HEK293 (cell line): ENCODE measurements around the gene CEP72.

Source experiments
- CTCF ChIA-PET: fragments of 350-600 bp; formaldehyde crosslinking; extraction: SDS; loops from one replicate; lab custom pipeline; 2021; ENCODE audit warnings: antibody characterized with exemption; lab: Yijun Ruan, JAX
- POLR2A ChIA-PET: fragments of 300-600 bp; formaldehyde crosslinking; extraction: SDS; loops from one replicate; lab custom pipeline; 2020; ENCODE audit warnings: antibody characterized with exemption, inconsistent platforms; lab: Yijun Ruan, JAX
- H3K27ac ChIP-seq: fragments of 200-500 bp; sonication (Bioruptor generic); 2 replicates; pipeline ENCODE4 v1.5.1; 2014; ENCODE audit warnings: low read depth, low read length, control low read depth, inconsistent platforms; ENCODE audit errors: extremely low read depth
- H3K36me3 ChIP-seq, 2 experiments: fragments of 200-500 bp in 1 of 2; sonication (Bioruptor generic) in 1 of 2; 1 replicate in 1 of 2; 2 replicates in 1 of 2; pipeline ENCODE4 v1.5.1; 2014 to 2017; ENCODE audit warnings: inconsistent platforms in 2 of 2, low read length in 2 of 2; ENCODE audit not compliant: control insufficient read depth in 2 of 2, insufficient read depth in 1 of 2
- H3K4me1 ChIP-seq: fragments of 200-500 bp; sonication (Bioruptor generic); 2 replicates; pipeline ENCODE4 v1.5.1; 2014; ENCODE audit warnings: mild to moderate bottlenecking, low read length, inconsistent platforms; ENCODE audit not compliant: control insufficient read depth, insufficient read depth
- H3K4me3 ChIP-seq: 2 replicates; pipeline ENCODE4 v1.5.1; 2011; ENCODE audit warnings: low read depth, mild to moderate bottlenecking, control low read depth, low read length, moderate library complexity
- H3K9me3 ChIP-seq: fragments of 200-500 bp; sonication (Bioruptor generic); 2 replicates; pipeline ENCODE4 v1.5.1; 2014; ENCODE audit warnings: low read depth, low read length, inconsistent platforms; ENCODE audit not compliant: control insufficient read depth, insufficient read depth
- BCL11B ChIP-seq: fragments of 450-650 bp; formaldehyde crosslinking; IDR thresholded peaks from 2 replicates; pipeline ENCODE4 v1.5.1; 2016; ENCODE audit warnings: low read depth, missing biosample characterization, missing genetic modification characterization
- PRDM4 ChIP-seq: fragments of 450-650 bp; formaldehyde crosslinking; IDR thresholded peaks from 2 replicates; pipeline ENCODE4 v1.5.1; 2017; ENCODE audit warnings: missing biosample characterization, missing genetic modification characterization
- REPIN1 ChIP-seq: fragments of 450-650 bp; formaldehyde crosslinking; IDR thresholded peaks from 2 replicates; pipeline ENCODE4 v1.5.1; 2017; ENCODE audit warnings: missing biosample characterization, missing genetic modification characterization, low read depth
- SCRT2 ChIP-seq: fragments of 450-650 bp; formaldehyde crosslinking; IDR thresholded peaks from 2 replicates; pipeline ENCODE4 v1.5.1; 2016; ENCODE audit warnings: missing biosample characterization, missing genetic modification characterization
- WT1 ChIP-seq: fragments of 450-650 bp; formaldehyde crosslinking; IDR thresholded peaks from 2 replicates; pipeline ENCODE4 v1.5.1; 2016; ENCODE audit warnings: missing biosample characterization, missing genetic modification characterization
- ZBTB49 ChIP-seq: fragments of 450-650 bp; formaldehyde crosslinking; IDR thresholded peaks from 2 replicates; pipeline ENCODE4 v1.5.1; 2016; ENCODE audit warnings: missing biosample characterization, missing genetic modification characterization, low read depth
- ZBTB6 ChIP-seq: fragments of 450-650 bp; formaldehyde crosslinking; IDR thresholded peaks from 2 replicates; pipeline ENCODE4 v1.5.1; 2017; ENCODE audit warnings: missing biosample characterization, missing genetic modification characterization
- ZNF138 ChIP-seq: fragments of 450-650 bp; formaldehyde crosslinking; IDR thresholded peaks from 2 replicates; pipeline ENCODE4 v1.5.1; 2016; ENCODE audit warnings: missing biosample characterization, missing genetic modification characterization, borderline replicate concordance
- ZNF202 ChIP-seq: fragments of 450-650 bp; formaldehyde crosslinking; IDR thresholded peaks from 2 replicates; pipeline ENCODE4 v1.5.1; 2016; ENCODE audit warnings: missing biosample characterization, missing genetic modification characterization, borderline replicate concordance
- ZNF239 ChIP-seq: fragments of 450-650 bp; formaldehyde crosslinking; IDR thresholded peaks from 2 replicates; pipeline ENCODE4 v1.5.1; 2016; ENCODE audit warnings: missing biosample characterization, missing genetic modification characterization
- ZNF26 ChIP-seq: fragments of 450-650 bp; formaldehyde crosslinking; IDR thresholded peaks from 2 replicates; pipeline ENCODE4 v1.5.1; 2016; ENCODE audit warnings: missing biosample characterization, missing genetic modification characterization
- ZNF274 ChIP-seq, 2 experiments: fragments of 200-500 bp in 1 of 2; fragments of 450-650 bp in 1 of 2; sonication (Bioruptor generic) in 1 of 2; formaldehyde crosslinking in 1 of 2; IDR thresholded peaks; 2 replicates each; pipeline versions ENCODE4 v1.5.1 to v1.6.1; 2014 to 2016; ENCODE audit warnings: borderline replicate concordance in 1 of 2, inconsistent platforms in 1 of 2, low read length in 1 of 2, missing biosample characterization in 1 of 2, missing genetic modification characterization in 1 of 2
- ZNF416 ChIP-seq: fragments of 450-650 bp; formaldehyde crosslinking; IDR thresholded peaks from 2 replicates; pipeline ENCODE4 v1.5.1; 2016; ENCODE audit warnings: missing biosample characterization, missing genetic modification characterization
- ZNF571 ChIP-seq: fragments of 450-650 bp; formaldehyde crosslinking; IDR thresholded peaks from 2 replicates; pipeline ENCODE4 v1.5.0; 2017; ENCODE audit warnings: missing biosample characterization, missing genetic modification characterization
- ZNF596 ChIP-seq: fragments of 450-650 bp; IDR thresholded peaks from 2 replicates; pipeline ENCODE4 v1.5.0; 2018; ENCODE audit warnings: missing biosample characterization, mild to moderate bottlenecking, missing genetic modification characterization, moderate library complexity
- ZNF704 ChIP-seq: fragments of 450-650 bp; formaldehyde crosslinking; IDR thresholded peaks from 2 replicates; pipeline ENCODE4 v1.5.1; 2016; ENCODE audit warnings: missing biosample characterization, missing genetic modification characterization
- ZSCAN4 ChIP-seq: fragments of 450-650 bp; formaldehyde crosslinking; IDR thresholded peaks from 2 replicates; pipeline ENCODE4 v1.5.1; 2017; ENCODE audit warnings: missing biosample characterization, missing genetic modification characterization
- TF ChIP-seq, protein P1 (sequence below): fragments of 450-650 bp; formaldehyde crosslinking; IDR thresholded peaks from 2 replicates; pipeline ENCODE4 v1.5.1; 2016; ENCODE audit warnings: missing biosample characterization, missing genetic modification characterization, low read depth

CEP72 gene

DNA sequence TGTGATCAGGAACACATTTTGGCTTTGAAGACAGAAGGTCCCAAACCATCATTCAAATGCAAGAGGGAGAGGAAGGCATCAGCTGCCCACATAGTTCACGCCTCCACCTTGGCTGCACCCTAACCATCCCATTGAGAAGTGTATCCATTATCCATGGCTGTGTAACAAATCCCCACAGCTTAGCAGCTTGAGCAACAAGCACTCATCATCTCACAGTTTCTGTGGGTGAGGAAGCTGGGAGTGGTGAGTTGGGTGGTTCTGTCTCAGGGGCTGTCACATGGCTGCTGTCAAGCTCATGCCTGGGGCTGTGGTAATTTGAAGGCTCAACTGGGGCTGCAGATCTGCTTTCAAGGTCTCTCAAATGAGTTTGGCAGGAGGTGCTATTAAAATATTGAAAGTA, 23.0 kb upstream of the CEP72 start:
- Histone ChIP-seq H3K4me1 (no peaks in the 10 kb centered on the region), H3K27ac (no peak overlapping the region), H3K4me3 (no peak overlapping the region), H3K36me3 (no peaks in the 10 kb centered on the region), H3K9me3 (no peaks in the 10 kb centered on the region; the same call in 1 of the 2 replicates)
- ChIA-PET POLR2A (no interaction called here), CTCF (interaction anchor here (0.7 kb wide), 1 partner anchor 113 kb away, joined by 3 read pairs; no protein-coding TSS in a partner anchor)
- TF ChIP-seq ZNF26 (no peak), ZBTB49 (tag by site-specific recombination) (no peak), ZNF571 (tag by site-specific recombination) (no peak), ZNF202 (no peak), ZNF239 (tag by site-specific recombination) (no peak), ZNF416 (tag by site-specific recombination) (no peak), REPIN1 (no peak), ZNF596 (no peak), SCRT2 (tag by site-specific recombination) (no peak), WT1 (tag by site-specific recombination) (no peak), ZSCAN4 (tag by site-specific recombination) (no peak), ZBTB6 (no peak), ZNF274 (IDR thresholded peaks at IDR 0.05; ENCODE audit: low read length) (no peak), ZNF274 (tag by site-specific recombination; IDR thresholded peaks at IDR 0.05; ENCODE audit: borderline replicate concordance) (no peak), PRDM4 (tag by site-specific recombination) (no peak), ZNF138 (tag by site-specific recombination) (no peak), ZNF704 (no peak), BCL11B (tag by site-specific recombination) (no peak)
- TF ChIP-seq, protein P1, sequence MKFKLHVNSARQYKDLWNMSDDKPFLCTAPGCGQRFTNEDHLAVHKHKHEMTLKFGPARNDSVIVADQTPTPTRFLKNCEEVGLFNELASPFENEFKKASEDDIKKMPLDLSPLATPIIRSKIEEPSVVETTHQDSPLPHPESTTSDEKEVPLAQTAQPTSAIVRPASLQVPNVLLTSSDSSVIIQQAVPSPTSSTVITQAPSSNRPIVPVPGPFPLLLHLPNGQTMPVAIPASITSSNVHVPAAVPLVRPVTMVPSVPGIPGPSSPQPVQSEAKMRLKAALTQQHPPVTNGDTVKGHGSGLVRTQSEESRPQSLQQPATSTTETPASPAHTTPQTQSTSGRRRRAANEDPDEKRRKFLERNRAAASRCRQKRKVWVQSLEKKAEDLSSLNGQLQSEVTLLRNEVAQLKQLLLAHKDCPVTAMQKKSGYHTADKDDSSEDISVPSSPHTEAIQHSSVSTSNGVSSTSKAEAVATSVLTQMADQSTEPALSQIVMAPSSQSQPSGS: no peak
